PC-9 (cell line): ENCODE data around the gene SNX33.

Experiments
- EZH2 ChIP-seq: fragments of 200-600 bp; sonication (generic); IDR thresholded peaks from 2 replicates; pipeline ENCODE4 v1.8.0; 2017; ENCODE audit warnings: antibody characterized with exemption, low read depth
- TF ChIP-seq, protein P1 (sequence below): fragments of 200-600 bp; sonication (generic); conservative IDR thresholded peaks from 2 replicates; pipeline ENCODE4 v1.6.1; 2017; ENCODE audit warnings: mixed run types, antibody characterized with exemption, mild to moderate bottlenecking, moderate library complexity

DNA sequence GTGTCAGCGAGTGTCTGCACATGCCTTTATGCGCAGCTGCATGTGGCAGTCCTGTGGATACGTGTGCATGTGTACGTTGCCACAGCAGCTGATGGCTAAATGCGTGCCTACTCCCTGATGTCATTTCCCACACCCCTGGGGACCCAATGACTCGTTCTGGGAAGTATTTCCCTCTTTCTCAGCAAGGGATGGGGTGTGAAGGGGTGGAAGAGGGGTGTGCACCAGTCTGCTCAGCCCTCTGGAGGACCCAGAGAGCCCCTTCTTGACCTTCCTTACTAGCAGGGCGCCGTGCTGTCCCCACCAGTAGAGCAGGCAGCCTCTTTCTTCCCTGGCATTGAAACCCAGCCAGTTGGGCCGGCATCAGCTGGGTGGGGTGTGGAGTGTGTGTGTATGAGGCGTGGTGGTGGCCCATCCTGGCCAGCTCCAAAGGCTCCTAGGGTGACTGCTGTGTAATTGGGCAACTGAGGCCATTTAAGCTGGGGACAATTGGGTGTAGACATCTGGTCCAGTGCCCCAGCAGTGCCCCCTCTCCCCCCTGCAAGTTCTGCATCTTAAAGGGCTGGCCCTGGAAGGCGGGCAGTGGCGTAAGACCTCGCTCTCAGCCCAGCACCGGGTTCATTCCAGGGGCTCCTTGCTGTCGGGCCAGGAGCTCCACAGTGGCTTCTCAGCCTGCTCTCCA, 19.2 kb downstream of the SNX33 start:
- TF ChIP-seq, protein P1, sequence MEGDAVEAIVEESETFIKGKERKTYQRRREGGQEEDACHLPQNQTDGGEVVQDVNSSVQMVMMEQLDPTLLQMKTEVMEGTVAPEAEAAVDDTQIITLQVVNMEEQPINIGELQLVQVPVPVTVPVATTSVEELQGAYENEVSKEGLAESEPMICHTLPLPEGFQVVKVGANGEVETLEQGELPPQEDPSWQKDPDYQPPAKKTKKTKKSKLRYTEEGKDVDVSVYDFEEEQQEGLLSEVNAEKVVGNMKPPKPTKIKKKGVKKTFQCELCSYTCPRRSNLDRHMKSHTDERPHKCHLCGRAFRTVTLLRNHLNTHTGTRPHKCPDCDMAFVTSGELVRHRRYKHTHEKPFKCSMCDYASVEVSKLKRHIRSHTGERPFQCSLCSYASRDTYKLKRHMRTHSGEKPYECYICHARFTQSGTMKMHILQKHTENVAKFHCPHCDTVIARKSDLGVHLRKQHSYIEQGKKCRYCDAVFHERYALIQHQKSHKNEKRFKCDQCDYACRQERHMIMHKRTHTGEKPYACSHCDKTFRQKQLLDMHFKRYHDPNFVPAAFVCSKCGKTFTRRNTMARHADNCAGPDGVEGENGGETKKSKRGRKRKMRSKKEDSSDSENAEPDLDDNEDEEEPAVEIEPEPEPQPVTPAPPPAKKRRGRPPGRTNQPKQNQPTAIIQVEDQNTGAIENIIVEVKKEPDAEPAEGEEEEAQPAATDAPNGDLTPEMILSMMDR = no peak
- TF ChIP-seq EZH2 = no peak
